Keratinocyte (primary cell): ENCODE results near the gene CST7. TPM values are rescaled to one million over a fixed set of nuclear protein-coding genes. Genes with fewer than 3 reads are reported as not detected.

ENCODE experiments used
- DNase-seq: peaks from one replicate; pipeline ENCODE4 v3.0.0-alpha.2; 2011; ENCODE audit warnings: low read depth, missing footprints, low spot score
- FAIRE-seq: peaks from 2 replicates; lab custom pipeline; 2011; peaks lifted over from hg19 to GRCh38; lab: Jason Lieb, UNC
- H2AFZ ChIP-seq: 2 replicates; pipeline ENCODE4 v1.6.0; 2012; ENCODE audit warnings: low read length, control low read depth, inconsistent platforms; ENCODE audit not compliant: control insufficient read depth
- H3K27ac ChIP-seq: 2 replicates; pipeline ENCODE4 v1.5.1; 2011; ENCODE audit warnings: low read length; ENCODE audit not compliant: control insufficient read depth, insufficient read depth
- H3K27me3 ChIP-seq: 3 replicates; pipeline ENCODE4 v1.6.0; 2011; ENCODE audit warnings: low read length; ENCODE audit not compliant: control insufficient read depth, insufficient read depth; ENCODE audit errors: extremely low read depth
- H3K36me3 ChIP-seq, 2 experiments: 2 replicates in 1 of 2; 3 replicates in 1 of 2; pipeline ENCODE4 v1.5.1; 2011; ENCODE audit warnings: low read length in 2 of 2, mild to moderate bottlenecking in 1 of 2; ENCODE audit not compliant: control insufficient read depth in 2 of 2, insufficient read depth in 2 of 2; ENCODE audit errors: extremely low read depth in 1 of 2
- H3K4me1 ChIP-seq: 3 replicates; pipeline ENCODE4 v1.5.1; 2011; ENCODE audit warnings: low read length; ENCODE audit not compliant: control insufficient read depth, insufficient read depth; ENCODE audit errors: extremely low read depth
- H3K4me2 ChIP-seq: 3 replicates; pipeline ENCODE4 v1.6.0; 2011; ENCODE audit warnings: low read depth, low read length; ENCODE audit not compliant: control insufficient read depth, insufficient read depth; ENCODE audit errors: extremely low read depth
- H3K4me3 ChIP-seq, 3 experiments: fragments of 200-600 bp in 1 of 3; sonication (generic) in 1 of 3; 2 replicates in 2 of 3; 3 replicates in 1 of 3; pipeline ENCODE4 v1.5.1; 2011 to 2016; ENCODE audit warnings: low read length in 3 of 3, mild to moderate bottlenecking in 3 of 3, control low read depth in 2 of 3, inconsistent platforms in 1 of 3, low read depth in 1 of 3, mixed read lengths in 1 of 3, mixed run types in 1 of 3, moderate library complexity in 1 of 3; ENCODE audit not compliant: control insufficient read depth in 2 of 3, insufficient read depth in 2 of 3; ENCODE audit errors: extremely low read depth in 1 of 3
- H3K79me2 ChIP-seq: 2 replicates; pipeline ENCODE4 v1.6.0; 2012; ENCODE audit warnings: low read length; ENCODE audit not compliant: control insufficient read depth, insufficient read depth
- H3K9ac ChIP-seq: 3 replicates; pipeline ENCODE4 v1.6.0; 2011; ENCODE audit warnings: low read length; ENCODE audit not compliant: control insufficient read depth, insufficient read depth; ENCODE audit errors: extremely low read depth
- H3K9me1 ChIP-seq: 3 replicates; pipeline ENCODE4 v1.6.0; 2011; ENCODE audit warnings: low read length; ENCODE audit not compliant: control insufficient read depth, insufficient read depth; ENCODE audit errors: extremely low read depth
- H3K9me3 ChIP-seq: 2 replicates; pipeline ENCODE4 v1.5.1; 2012; ENCODE audit warnings: low read depth, low read length; ENCODE audit not compliant: control insufficient read depth
- H4K20me1 ChIP-seq: 3 replicates; pipeline ENCODE4 v1.6.0; 2011; ENCODE audit warnings: low read length; ENCODE audit not compliant: control insufficient read depth, insufficient read depth; ENCODE audit errors: extremely low read depth
- CTCF ChIP-seq, 3 experiments: IDR thresholded peaks in 1 of 3; conservative IDR thresholded peaks in 1 of 3; optimal IDR thresholded peaks in 1 of 3; 2 replicates in 2 of 3; 3 replicates in 1 of 3; pipeline versions ENCODE3 to v1.5.1; 2011; ENCODE audit warnings: low read length in 3 of 3, mild to moderate bottlenecking in 3 of 3, moderate library complexity in 2 of 3, control low read depth in 1 of 3, inconsistent platforms in 1 of 3; ENCODE audit not compliant: insufficient read depth in 2 of 3; ENCODE audit errors: extremely low read depth in 1 of 3
- EZH2 ChIP-seq: IDR thresholded peaks from one replicate; pipeline ENCODE4 v1.6.1; 2012; ENCODE audit warnings: inconsistent platforms, mild to moderate bottlenecking, low read length, moderate library complexity
- dilution Hi-C: fragments of 300-500 bp; cut with MboI; formaldehyde crosslinking; loops from one replicate; pipeline ENCODE4 v1.7.0; 2020; ENCODE audit warnings: low sequenced_read_pairs; ENCODE audit not compliant: extremely low pct_ligation_motif_present
- polyA plus RNA-seq, 5 experiments: library from polyadenylated mRNA; depleted of rRNA in 3 of 5; stranded (reverse) in 3 of 5; stranded (forward) in 1 of 5; unstranded in 1 of 5; fragments of >200 nt; gene quantifications; 1 replicate in 1 of 5; 2 replicates in 3 of 5; 3 replicates in 1 of 5; pipeline versions ENCODE4 v1.2.1 to v1.2.3, GENCODE V29; 2011 to 2012; ENCODE audit warnings: missing spikeins in 2 of 5, low read depth in 1 of 5, low replicate concordance in 1 of 5

CST7 gene
- polyA plus RNA-seq, 1 donor (not counting 4 experiments of a cell fraction or from before 2014, with no cell fraction given) = not detected

DNA sequence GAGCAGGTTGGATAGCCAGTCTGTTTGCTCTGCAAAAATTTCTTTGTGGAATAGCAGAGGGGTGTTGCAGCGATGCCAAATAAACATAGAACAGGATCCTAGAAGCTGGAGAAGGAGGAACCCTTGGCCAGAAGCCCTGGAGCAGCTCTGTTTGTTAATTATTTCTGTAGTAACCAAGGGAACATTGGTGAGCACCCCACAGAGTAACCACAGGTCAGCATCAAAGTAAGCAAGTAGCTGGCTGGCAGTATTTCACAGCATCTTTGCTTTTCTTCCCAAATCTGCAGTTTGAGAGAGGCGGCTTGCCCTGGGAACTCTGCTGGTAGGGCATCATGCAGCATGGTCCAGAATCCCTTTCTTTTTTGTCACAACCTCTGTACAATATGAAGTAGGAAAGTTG is 56.2 kb downstream of the CST7 start:
- TF ChIP-seq CTCF (optimal IDR thresholded peaks at IDR 0.05 in 1 of 3, IDR thresholded peaks at IDR 0.05 in 1 of 3, conservative IDR thresholded peaks at IDR 0.05 in 1 of 3; ENCODE audit: extremely low read depth in 1 of 3, insufficient read depth in 2 of 3, low read length in 3 of 3) (no peak), EZH2 (no peak)
- H3K4me1 ChIP-seq = peaks cover 8% of the 10 kb centered on the region
- H3K4me3 ChIP-seq = no peak overlapping the region
- no peak overlapping the region for H2AFZ ChIP-seq
- no peak overlapping the region for H3K27ac ChIP-seq
- H4K20me1 ChIP-seq = no peaks in the 10 kb centered on the region
- FAIRE-seq = no peak
- H3K79me2 ChIP-seq = no peaks in the 10 kb centered on the region
- no peak overlapping the region for H3K4me2 ChIP-seq
- H3K9me1 ChIP-seq = no peaks in the 10 kb centered on the region
- dilution Hi-C loops = no loop called here
- no peak for DNase-seq
- no peaks in the 10 kb centered on the region for H3K36me3 ChIP-seq
- no peaks in the 10 kb centered on the region for H3K27me3 ChIP-seq
- H3K9me3 ChIP-seq = no peaks in the 10 kb centered on the region
- no peak overlapping the region for H3K9ac ChIP-seq

- TF ChIP-seq EZH2 = no peak
- TF ChIP-seq CTCF (optimal IDR thresholded peaks at IDR 0.05 in 1 of 3, IDR thresholded peaks at IDR 0.05 in 1 of 3, conservative IDR thresholded peaks at IDR 0.05 in 1 of 3; ENCODE audit: extremely low read depth in 1 of 3, insufficient read depth in 2 of 3, low read length in 3 of 3) = no peak
- Histone ChIP-seq H3K9me1 (no peaks in the 10 kb centered on the region), H3K9ac (no peak overlapping the region), H3K79me2 (no peaks in the 10 kb centered on the region), H3K27me3 (no peaks in the 10 kb centered on the region), H3K36me3 (no peaks in the 10 kb centered on the region), H2AFZ (no peak overlapping the region), H3K4me3 (no peak overlapping the region), H3K4me1 (peaks cover 3% of the 10 kb centered on the region), H3K4me2 (no peak overlapping the region), H3K9me3 (no peaks in the 10 kb centered on the region), H3K27ac (no peak overlapping the region), H4K20me1 (no peaks in the 10 kb centered on the region)
- FAIRE-seq (no peak), DNase-seq (no peak)
- dilution Hi-C loops = no loop called here
Observed at GRCh38 chr20:25005661-25006060, 56.6 kb downstream of the CST7 start.
